HG02798 (cell line): ENCODE measurements around the gene ANKRD6.
"Not testable (repeated sequence)": the region's sequence is repeated elsewhere in the genome, so short reads cannot be mapped to it uniquely, and the experiment has no call there.

ENCODE experiments used
- ATAC-seq: cut with Tn5 transposase; IDR thresholded peaks from one replicate; pipeline ENCODE4 v1.9.1; 2021; ENCODE audit warnings: mild to moderate bottlenecking; ENCODE audit not compliant: unreplicated experiment, poor library complexity

The ANKRD6 gene

GRCh38 chr6:89432875-89433251 lies at the start of gene ANKRD6:
ANKRD6 (plus strand) TSS chr6:89433152; CDS start chr6:89566977, 133,825 bp downstream.
- peak; percentile 91 for ATAC-seq

DNA sequence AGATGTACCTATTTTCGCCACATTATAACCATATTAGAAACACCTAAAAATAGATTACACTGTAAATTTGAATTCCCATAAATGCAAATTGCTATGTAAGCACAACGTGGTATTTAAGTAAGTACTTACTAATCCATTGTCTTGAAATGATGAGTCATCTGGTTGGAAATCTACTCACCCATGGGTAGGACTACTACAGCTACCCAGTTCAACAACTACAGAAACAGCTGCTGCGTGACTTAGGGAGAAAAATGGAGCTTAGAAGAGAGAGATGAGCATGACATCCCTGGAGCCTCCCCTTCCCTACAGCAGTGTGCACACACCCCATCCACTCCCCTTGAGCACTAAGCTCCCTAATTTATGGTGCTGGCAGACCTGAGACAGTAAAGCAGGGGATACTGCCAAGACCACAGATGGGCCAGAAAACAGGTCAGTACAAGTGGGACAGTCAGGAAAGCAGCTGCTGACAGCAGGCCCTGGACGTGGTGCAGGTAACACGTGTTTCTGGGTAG lies 47.7 kb upstream of the ANKRD6 start:
- ATAC-seq: peak; percentile 31

DNA sequence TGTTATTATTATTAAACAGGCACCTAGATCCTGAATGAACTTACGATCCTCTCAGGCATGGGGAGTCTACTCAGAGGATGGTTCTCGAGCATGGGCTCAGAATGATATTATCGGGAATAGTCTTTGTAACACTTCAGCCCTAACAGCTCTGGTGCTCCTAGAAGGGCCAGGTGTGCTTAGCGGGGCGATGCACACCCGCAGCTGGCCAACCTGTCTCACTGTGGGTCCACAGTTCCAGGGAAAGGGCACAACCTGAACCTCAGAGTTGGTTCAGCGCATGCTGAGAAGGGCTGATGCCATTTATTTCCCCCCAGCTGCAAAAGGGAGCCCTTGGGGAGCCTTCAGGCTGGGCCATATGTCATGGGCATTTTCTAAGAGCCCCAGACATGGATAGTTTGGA lies 47.1 kb upstream of the ANKRD6 start:
- no peak for ATAC-seq

GRCh38 chr6:89386917-89387491 lies 45.9 kb upstream of the ANKRD6 start:
- peak; percentile 21 for ATAC-seq

GRCh38 chr6:89387516-89388201 lies 45.3 kb upstream of the ANKRD6 start:
- ATAC-seq: peak; percentile 94

DNA sequence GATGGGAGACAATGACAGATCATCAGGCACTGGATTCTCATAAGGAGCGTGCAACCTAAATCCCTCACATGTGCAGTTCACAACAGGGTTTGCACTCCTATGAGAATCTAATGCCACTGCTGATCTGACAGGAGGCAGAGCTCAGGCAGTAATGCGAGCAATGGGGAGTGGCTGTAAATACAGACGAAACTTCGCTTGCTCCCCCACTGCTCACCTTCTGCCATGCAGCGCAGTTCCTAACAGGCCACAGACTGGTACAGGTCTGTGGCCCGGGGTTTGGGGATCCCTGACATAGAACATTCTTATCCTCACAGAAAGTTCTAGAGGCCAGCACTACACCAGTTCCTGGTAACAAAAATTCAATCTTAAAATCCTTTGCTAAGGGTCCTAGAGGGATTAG lies 44.1 kb upstream of the ANKRD6 start:
- no peak for ATAC-seq

GRCh38 chr6:89392823-89393222 lies 40.1 kb upstream of the ANKRD6 start:
- no peak for ATAC-seq

DNA sequence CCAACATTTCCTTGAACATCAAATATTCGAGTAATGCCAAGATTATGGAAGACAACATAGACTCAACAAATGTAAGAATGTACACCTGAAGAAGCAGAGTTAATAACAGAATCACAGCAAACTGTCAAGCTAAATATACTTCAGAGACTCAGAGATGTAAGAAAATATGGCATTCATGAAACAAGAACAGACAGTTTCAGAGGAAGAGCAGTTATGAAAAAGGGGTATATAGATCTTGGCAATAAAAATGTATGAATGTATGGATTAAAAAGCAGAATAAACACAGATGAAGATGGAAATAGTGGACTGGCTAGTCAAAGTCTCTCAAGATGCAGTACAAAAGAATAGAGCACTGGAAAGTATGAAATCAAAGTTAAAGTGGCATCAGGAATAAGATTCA lies 39.3 kb upstream of the ANKRD6 start:
- no peak for ATAC-seq

- ATAC-seq: not testable (repeated sequence)
Observed at GRCh38 chr6:89397884-89398283, 35.1 kb upstream of the ANKRD6 start.

- ATAC-seq: no peak
Observed at GRCh38 chr6:89398762-89399525, 34.0 kb upstream of the ANKRD6 start.

DNA sequence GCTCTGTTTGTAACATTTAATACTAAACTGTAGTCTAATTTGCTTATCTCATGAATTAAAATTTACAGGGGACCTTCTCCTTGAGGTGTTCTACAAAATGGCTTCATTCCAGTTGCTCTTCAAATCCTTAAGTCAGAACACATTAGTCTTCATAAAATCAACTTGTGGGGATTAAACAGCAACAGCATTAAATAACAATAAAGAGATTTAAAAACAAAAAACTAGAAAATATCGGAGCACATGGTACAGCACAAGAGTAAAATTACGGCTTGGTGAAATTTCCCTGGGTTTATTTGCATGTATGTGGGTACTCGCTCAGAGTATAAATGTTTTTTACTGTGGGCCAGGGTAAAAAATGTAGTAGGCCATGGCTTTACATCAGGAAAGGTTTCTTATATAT lies 32.9 kb upstream of the ANKRD6 start:
- ATAC-seq: no peak

DNA sequence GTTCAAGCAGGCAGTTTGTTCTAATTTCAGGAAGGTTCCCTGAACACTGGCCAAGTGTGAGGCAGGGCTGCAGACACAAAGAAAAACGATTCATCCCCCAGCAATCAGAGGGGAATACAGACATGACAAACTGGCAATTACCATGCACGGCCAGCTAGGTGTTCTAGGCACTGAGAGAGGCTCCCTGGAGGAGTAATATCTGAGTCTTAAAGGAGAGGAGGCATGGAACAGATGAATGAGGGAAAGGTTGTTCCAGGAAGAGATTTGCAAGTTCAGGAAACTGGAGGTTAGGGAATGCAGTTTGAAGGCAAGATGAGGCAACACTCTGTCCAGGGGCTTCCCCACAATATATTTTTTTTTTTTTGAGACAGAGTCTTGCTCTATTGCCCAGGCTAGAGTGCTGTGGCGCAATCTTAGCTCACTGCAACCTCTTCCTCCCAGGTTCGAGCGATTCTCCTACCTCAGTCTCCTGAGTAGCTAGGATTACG lies 32.0 kb upstream of the ANKRD6 start:
- no peak for ATAC-seq

DNA sequence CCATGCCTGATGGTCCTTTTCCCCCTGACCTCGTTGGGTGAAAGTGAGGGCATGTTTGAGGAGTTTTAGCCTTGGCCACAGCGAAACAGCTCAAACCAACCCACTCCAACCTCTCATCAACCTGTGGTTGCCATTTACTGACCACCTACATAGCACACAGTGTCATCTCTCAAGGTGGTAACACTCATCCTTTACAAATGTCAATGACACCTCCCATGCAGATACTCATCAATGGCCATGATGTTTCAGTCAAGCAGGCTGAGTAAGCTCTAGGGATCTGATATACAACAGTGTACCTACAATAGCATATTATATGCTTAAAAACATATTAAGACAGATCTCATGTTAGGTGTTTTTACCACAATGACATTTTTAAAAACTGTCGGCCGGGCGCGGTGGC lies 30.2 kb upstream of the ANKRD6 start:
- ATAC-seq: no peak

GRCh38 chr6:89404512-89404911 lies 28.4 kb upstream of the ANKRD6 start:
- ATAC-seq: no peak

DNA sequence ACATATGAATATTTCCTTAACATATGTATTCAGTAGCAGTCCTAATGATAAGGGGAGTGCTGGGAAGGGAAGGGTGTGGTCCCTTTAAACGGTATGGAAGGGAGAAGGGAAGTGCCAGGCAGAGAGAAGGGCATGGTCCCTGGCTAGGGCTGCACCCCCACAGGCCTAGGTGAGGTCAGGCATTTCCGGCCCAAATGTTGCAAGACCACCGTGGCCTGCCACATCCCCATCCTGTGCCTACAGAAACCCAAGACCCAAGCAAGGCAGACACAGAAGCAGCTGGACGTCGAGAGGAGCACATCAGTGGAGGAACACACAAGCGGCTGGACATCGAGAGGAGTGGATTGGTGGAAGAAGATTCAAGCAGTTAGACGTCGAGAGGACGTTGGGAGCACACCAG lies 26.8 kb upstream of the ANKRD6 start:
- no peak for ATAC-seq

GRCh38 chr6:89409461-89410035 lies 23.4 kb upstream of the ANKRD6 start:
- no peak for ATAC-seq

GRCh38 chr6:89410231-89410761 lies 22.7 kb upstream of the ANKRD6 start:
- ATAC-seq: peak; percentile 34

- peak; percentile 3 for ATAC-seq
Observed at GRCh38 chr6:89410788-89411144, 22.2 kb upstream of the ANKRD6 start.

DNA sequence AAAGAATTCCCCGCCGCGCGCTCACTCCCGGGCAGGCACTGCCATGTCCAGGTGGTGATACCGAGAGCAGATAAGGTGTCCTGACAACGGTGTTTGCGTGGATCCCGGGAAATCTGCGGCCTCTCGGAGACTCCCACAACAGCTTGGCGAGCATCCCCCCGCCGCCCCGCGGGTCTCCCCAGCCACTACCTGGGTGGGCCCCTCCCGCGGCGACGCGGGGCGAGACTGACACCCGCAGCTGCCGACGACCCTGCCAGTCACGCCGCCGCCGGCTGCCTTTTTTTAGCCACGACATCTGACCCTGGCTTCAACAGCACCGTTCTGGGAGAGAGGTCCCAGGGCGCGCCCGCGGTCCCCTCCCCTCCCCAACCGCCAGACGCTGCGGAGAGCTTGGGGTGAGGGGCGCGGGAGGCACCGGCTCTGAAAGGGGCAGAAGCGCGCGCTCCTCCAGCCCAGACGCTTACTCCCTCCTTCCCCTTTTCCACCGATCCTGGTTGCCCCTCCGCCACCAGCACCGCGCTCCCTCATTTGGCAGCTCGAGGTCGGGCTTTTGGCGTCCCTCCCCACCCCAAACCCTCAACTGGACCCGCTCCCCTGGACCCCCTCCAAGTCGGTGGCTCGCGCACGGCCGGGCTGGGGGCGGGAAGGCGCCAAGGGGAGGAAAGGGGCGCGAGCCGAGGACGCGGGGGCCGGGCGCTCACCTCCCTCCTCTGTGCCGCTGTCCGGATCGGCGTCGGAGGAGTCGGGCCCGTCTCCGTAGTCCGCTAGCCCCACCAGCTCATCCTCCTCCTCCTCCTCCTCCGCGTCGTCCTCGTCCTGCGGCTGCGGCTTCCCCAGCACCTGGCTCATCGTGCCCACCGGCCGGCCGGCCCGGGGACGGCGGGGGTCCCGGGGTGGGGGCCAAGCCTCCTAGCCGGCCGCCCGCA lies 21.5 kb upstream of the ANKRD6 start:
- ATAC-seq: peak; percentile 43
